Mesenchymal stem cell (in vitro differentiated cells and primary cell): ENCODE results near the gene KIF26A. TPM values are rescaled to one million over a fixed set of nuclear protein-coding genes. Genes with fewer than 3 reads are reported as not detected.

Experiments used
- DNase-seq: peaks from one replicate; pipeline ENCODE4 v3.0.0-alpha.2; 2013
- H2AFZ ChIP-seq: one replicate; pipeline ENCODE4 v1.6.1; 2013; ENCODE audit warnings: low read depth, mild to moderate bottlenecking, control low read depth, inconsistent platforms, low read length, moderate library complexity
- H2AK5ac ChIP-seq: 2 replicates; pipeline ENCODE4 v1.6.1; 2013; ENCODE audit warnings: low read length, moderate library complexity, mild to moderate bottlenecking, inconsistent platforms; ENCODE audit not compliant: severe bottlenecking
- H2BK120ac ChIP-seq: one replicate; pipeline ENCODE4 v1.6.1; 2013; ENCODE audit warnings: low read depth, mild to moderate bottlenecking, inconsistent platforms, low read length, moderate library complexity
- H2BK12ac ChIP-seq, 2 experiments: one replicate each; pipeline ENCODE4 v1.6.1; 2013; ENCODE audit warnings: inconsistent platforms in 2 of 2, low read length in 2 of 2, mild to moderate bottlenecking in 2 of 2, moderate library complexity in 2 of 2, control low read depth in 1 of 2
- H2BK15ac ChIP-seq: one replicate; pipeline ENCODE4 v1.6.1; 2013; ENCODE audit warnings: mild to moderate bottlenecking, low read depth, inconsistent platforms; ENCODE audit not compliant: poor library complexity, severe bottlenecking
- H2BK5ac ChIP-seq: 2 replicates; pipeline ENCODE4 v1.6.1; 2013; ENCODE audit warnings: low read depth, mild to moderate bottlenecking, low read length, control low read depth, inconsistent platforms; ENCODE audit not compliant: poor library complexity, severe bottlenecking
- H3K14ac ChIP-seq, 2 experiments: one replicate each; pipeline ENCODE4 v1.6.1; 2013; ENCODE audit warnings: inconsistent platforms in 2 of 2, low read length in 2 of 2, control low read depth in 1 of 2, mild to moderate bottlenecking in 1 of 2, moderate library complexity in 1 of 2
- H3K18ac ChIP-seq, 2 experiments: one replicate each; pipeline ENCODE4 v1.6.1; 2013; ENCODE audit warnings: inconsistent platforms in 2 of 2, low read length in 2 of 2, control low read depth in 1 of 2, low read depth in 1 of 2, mild to moderate bottlenecking in 1 of 2
- H3K23ac ChIP-seq, 2 experiments: one replicate each; pipeline ENCODE4 v1.6.1; 2013; ENCODE audit warnings: inconsistent platforms in 2 of 2, low read length in 2 of 2, mild to moderate bottlenecking in 2 of 2, moderate library complexity in 2 of 2, control low read depth in 1 of 2
- H3K27ac ChIP-seq: 2 replicates; pipeline ENCODE4 v1.5.1; 2013; ENCODE audit warnings: mild to moderate bottlenecking, moderate library complexity, low read length, control low read depth, inconsistent platforms; ENCODE audit not compliant: poor library complexity, severe bottlenecking
- H3K27me3 ChIP-seq, 2 experiments: 2 replicates each; pipeline versions ENCODE4 v1.6.1 to v1.7.0; 2013; ENCODE audit warnings: low read length in 2 of 2, mild to moderate bottlenecking in 2 of 2, moderate library complexity in 2 of 2, control low read depth in 1 of 2, inconsistent platforms in 1 of 2; ENCODE audit not compliant: control insufficient read depth in 1 of 2, insufficient read depth in 1 of 2
- H3K36me3 ChIP-seq, 2 experiments: 2 replicates each; pipeline versions ENCODE4 v1.6.1 to v1.7.0; 2013; ENCODE audit warnings: low read length in 2 of 2, control low read depth in 1 of 2, inconsistent platforms in 1 of 2, low read depth in 1 of 2, mild to moderate bottlenecking in 1 of 2; ENCODE audit not compliant: insufficient read depth in 2 of 2, control insufficient read depth in 1 of 2
- H3K4ac ChIP-seq, 2 experiments: one replicate each; pipeline ENCODE4 v1.6.1; 2013; ENCODE audit warnings: inconsistent platforms in 2 of 2, low read length in 2 of 2, mild to moderate bottlenecking in 2 of 2, moderate library complexity in 2 of 2, control low read depth in 1 of 2, low read depth in 1 of 2
- H3K4me1 ChIP-seq: 2 replicates; pipeline ENCODE4 v1.6.1; 2013; ENCODE audit warnings: low read depth, low read length, control low read depth; ENCODE audit not compliant: control insufficient read depth, insufficient read depth
- H3K4me2 ChIP-seq: 2 replicates; pipeline ENCODE4 v1.6.1; 2013; ENCODE audit warnings: low read length, mild to moderate bottlenecking, inconsistent platforms; ENCODE audit not compliant: poor library complexity, severe bottlenecking
- H3K4me3 ChIP-seq, 2 experiments: 2 replicates each; pipeline versions ENCODE4 v1.5.1 to v1.7.0; 2013; ENCODE audit warnings: low read length in 2 of 2, mild to moderate bottlenecking in 2 of 2, control low read depth in 1 of 2, low read depth in 1 of 2; ENCODE audit not compliant: insufficient read depth in 1 of 2
- H3K79me1 ChIP-seq: replicated peaks from 2 replicates; pipeline ENCODE4 v1.6.1; 2013; ENCODE audit warnings: mild to moderate bottlenecking, control low read depth, low read length, inconsistent platforms; ENCODE audit not compliant: poor library complexity, severe bottlenecking
- H3K9ac ChIP-seq: 2 replicates; pipeline ENCODE4 v1.7.0; 2013; ENCODE audit warnings: mild to moderate bottlenecking, low read length, moderate library complexity
- H3K9me3 ChIP-seq: 2 replicates; pipeline ENCODE4 v1.7.0; 2013; ENCODE audit warnings: mild to moderate bottlenecking, low read length; ENCODE audit not compliant: control insufficient read depth
- H4K8ac ChIP-seq: one replicate; pipeline ENCODE4 v1.6.1; 2013; ENCODE audit warnings: inconsistent platforms, mild to moderate bottlenecking, low read length, moderate library complexity
- H4K91ac ChIP-seq: one replicate; pipeline ENCODE4 v1.6.1; 2013; ENCODE audit warnings: mild to moderate bottlenecking, low read length, inconsistent platforms
- WGBS: methylation state at CpG from one replicate; pipeline ENCODE4 v1.1.7; 2013; ENCODE audit warnings: mixed read lengths; 5-methylcytosine and 5-hydroxymethylcytosine counted together
- polyA plus RNA-seq, 2 experiments: library from polyadenylated mRNA; stranded (reverse); fragments of 200-250 nt; gene quantifications; one replicate each; pipeline ENCODE4 v1.2.3, GENCODE V29; 2013

The KIF26A gene
- 1.7 TPM for polyA plus RNA-seq (2013, experiment 1 of 2)
- 1.7 TPM for polyA plus RNA-seq (2013, experiment 2 of 2)

GRCh38 chr14:104138098-104138717, at the start of gene KIF26A:
Gene KIF26A, plus strand, starts transcription at chr14:104138587. Its CDS starts 136 bp downstream, at chr14:104138723.
- Histone ChIP-seq H3K9me3 (no peaks in the 10 kb centered on the region), H3K79me1 (no peaks in the 10 kb centered on the region), H3K4ac (no peak within 1 kb of the TSS), H2BK15ac (peak within 1 kb of the TSS; percentile 93), H3K14ac (peak within 1 kb of the TSS in 1 of 2 experiments; percentile 87), H2BK5ac (no peak within 1 kb of the TSS), H3K23ac (peak within 1 kb of the TSS in 1 of 2 experiments; percentile 84), H3K4me3 (peak within 1 kb of the TSS in 1 of 2 experiments; percentile 22), H3K18ac (peak within 1 kb of the TSS; percentile 59 to 80), H2BK12ac (peak within 1 kb of the TSS in 1 of 2 experiments; percentile 84), H4K8ac (peak within 1 kb of the TSS; percentile 75), H2BK120ac (peak within 1 kb of the TSS; percentile 49), H3K36me3 (peaks cover 0 to 4% of the 10 kb centered on the region in 2 experiments), H2AFZ (peak within 1 kb of the TSS; percentile 95), H3K4me1 (peaks cover 28% of the 10 kb centered on the region), H3K9ac (no peak within 1 kb of the TSS), H3K27me3 (peaks cover 77 to 79% of the 10 kb centered on the region in 2 experiments), H3K4me2 (peak within 1 kb of the TSS; percentile 60), H2AK5ac (no peak within 1 kb of the TSS), H4K91ac (peak within 1 kb of the TSS; percentile 59), H3K27ac (no peak within 1 kb of the TSS)
- DNase-seq: peak; percentile 61
- WGBS: 2% methylated on average over 58 of the region's 77 CpGs

- Histone ChIP-seq H3K79me1 (no peaks in the 10 kb centered on the region), H2BK15ac (no peak overlapping the region), H3K27ac (no peak overlapping the region), H3K4me2 (no peak overlapping the region), H3K4me1 (peaks cover 2% of the 10 kb centered on the region), H3K23ac (no peak overlapping the region), H3K4me3 (no peak overlapping the region), H4K8ac (no peak overlapping the region), H2BK12ac (no peak overlapping the region), H3K27me3 (peaks cover 11 to 46% of the 10 kb centered on the region in 2 experiments), H2AFZ (no peak overlapping the region), H2AK5ac (no peak overlapping the region), H3K36me3 (no peaks in the 10 kb centered on the region), H2BK5ac (no peak overlapping the region), H4K91ac (no peak overlapping the region), H3K18ac (no peak overlapping the region), H3K4ac (no peak overlapping the region), H3K9ac (no peak overlapping the region), H3K14ac (no peak overlapping the region), H3K9me3 (no peaks in the 10 kb centered on the region), H2BK120ac (no peak overlapping the region)
- DNase-seq: no peak
- 87% methylated on average over 19 of the region's 20 CpGs for WGBS
Observed at GRCh38 chr14:104090071-104090748, 48.2 kb upstream of the KIF26A start.

GRCh38 chr14:104091061-104091926, 47.1 kb upstream of the KIF26A start:
- no peak overlapping the region for H4K8ac ChIP-seq
- no peak overlapping the region for H3K9ac ChIP-seq
- no peaks in the 10 kb centered on the region for H3K9me3 ChIP-seq
- no peak overlapping the region for H2AK5ac ChIP-seq
- H2BK120ac ChIP-seq: no peak overlapping the region
- H3K79me1 ChIP-seq: no peaks in the 10 kb centered on the region
- H3K27ac ChIP-seq: no peak overlapping the region
- no peak overlapping the region for H3K4ac ChIP-seq
- H3K14ac ChIP-seq: no peak overlapping the region
- H3K23ac ChIP-seq: no peak overlapping the region
- peaks cover 2% of the 10 kb centered on the region for H3K4me1 ChIP-seq
- H2BK5ac ChIP-seq: no peak overlapping the region
- no peak overlapping the region for H4K91ac ChIP-seq
- no peak overlapping the region for H3K18ac ChIP-seq
- WGBS: 75% methylated on average over 26 of the region's 26 CpGs
- peaks cover 8 to 44% of the 10 kb centered on the region in 2 experiments for H3K27me3 ChIP-seq
- H2AFZ ChIP-seq: no peak overlapping the region
- no peak overlapping the region for H2BK12ac ChIP-seq
- no peak for DNase-seq
- H2BK15ac ChIP-seq: no peak overlapping the region
- no peak overlapping the region for H3K4me3 ChIP-seq
- no peak overlapping the region for H3K4me2 ChIP-seq
- H3K36me3 ChIP-seq: no peaks in the 10 kb centered on the region
